Omental fat pad (tissue), 4 donors: ENCODE data around the gene PXDN. TPM values are rescaled to one million over a fixed set of nuclear protein-coding genes. Genes with fewer than 3 reads are reported as not detected.

Experiments used
- ATAC-seq: fragments of 150-250 bp; one replicate; pipeline ENCODE4 v1.9.1; 2016; ENCODE audit warnings: mild to moderate bottlenecking, moderate library complexity; ENCODE audit not compliant: low FRiP score
- DNase-seq: peaks from one replicate; pipeline ENCODE4 v3.0.0-alpha.2; 2019; ENCODE audit warnings: low spot score
- total RNA-seq, 4 donors: library from RNA; depleted of rRNA; stranded (reverse); fragments of >200 nt; gene quantifications; one replicate each; pipeline ENCODE4 v1.1.0, GENCODE V29; 2016
- TF ChIP-seq, protein P1 (sequence below), 3 donors: fragments of 450-650 bp; IDR thresholded peaks; one replicate each; pipeline ENCODE4 v1.5.1; 2016 to 2017; ENCODE audit warnings: antibody characterized with exemption in 3 of 3, mild to moderate bottlenecking in 3 of 3, moderate library complexity in 2 of 3

Gene PXDN
- total RNA-seq, 4 donors from 2014 or later = 81.2 to 228 (median 112) TPM

DNA sequence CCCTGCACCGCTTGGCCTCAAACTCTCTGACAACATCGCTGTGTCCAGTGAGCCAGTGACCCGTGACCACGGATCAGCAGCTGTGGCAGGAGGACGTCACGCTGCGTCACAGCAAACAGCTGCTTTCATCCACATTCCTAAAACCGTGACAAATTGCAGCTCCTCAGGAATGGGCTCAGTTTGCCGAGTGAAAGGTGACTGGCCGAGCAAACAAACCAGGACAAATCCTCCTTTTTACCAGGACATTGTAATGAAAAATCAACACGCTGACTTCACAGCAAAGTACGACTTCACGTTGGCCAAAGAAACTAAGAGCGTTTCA, 57.6 kb downstream of the PXDN start:
- DNase-seq = no peak
- TF ChIP-seq, protein P1, sequence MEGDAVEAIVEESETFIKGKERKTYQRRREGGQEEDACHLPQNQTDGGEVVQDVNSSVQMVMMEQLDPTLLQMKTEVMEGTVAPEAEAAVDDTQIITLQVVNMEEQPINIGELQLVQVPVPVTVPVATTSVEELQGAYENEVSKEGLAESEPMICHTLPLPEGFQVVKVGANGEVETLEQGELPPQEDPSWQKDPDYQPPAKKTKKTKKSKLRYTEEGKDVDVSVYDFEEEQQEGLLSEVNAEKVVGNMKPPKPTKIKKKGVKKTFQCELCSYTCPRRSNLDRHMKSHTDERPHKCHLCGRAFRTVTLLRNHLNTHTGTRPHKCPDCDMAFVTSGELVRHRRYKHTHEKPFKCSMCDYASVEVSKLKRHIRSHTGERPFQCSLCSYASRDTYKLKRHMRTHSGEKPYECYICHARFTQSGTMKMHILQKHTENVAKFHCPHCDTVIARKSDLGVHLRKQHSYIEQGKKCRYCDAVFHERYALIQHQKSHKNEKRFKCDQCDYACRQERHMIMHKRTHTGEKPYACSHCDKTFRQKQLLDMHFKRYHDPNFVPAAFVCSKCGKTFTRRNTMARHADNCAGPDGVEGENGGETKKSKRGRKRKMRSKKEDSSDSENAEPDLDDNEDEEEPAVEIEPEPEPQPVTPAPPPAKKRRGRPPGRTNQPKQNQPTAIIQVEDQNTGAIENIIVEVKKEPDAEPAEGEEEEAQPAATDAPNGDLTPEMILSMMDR (IDR thresholded peaks at IDR 0.05) = no peak
- peak; percentile 19 for ATAC-seq

DNA sequence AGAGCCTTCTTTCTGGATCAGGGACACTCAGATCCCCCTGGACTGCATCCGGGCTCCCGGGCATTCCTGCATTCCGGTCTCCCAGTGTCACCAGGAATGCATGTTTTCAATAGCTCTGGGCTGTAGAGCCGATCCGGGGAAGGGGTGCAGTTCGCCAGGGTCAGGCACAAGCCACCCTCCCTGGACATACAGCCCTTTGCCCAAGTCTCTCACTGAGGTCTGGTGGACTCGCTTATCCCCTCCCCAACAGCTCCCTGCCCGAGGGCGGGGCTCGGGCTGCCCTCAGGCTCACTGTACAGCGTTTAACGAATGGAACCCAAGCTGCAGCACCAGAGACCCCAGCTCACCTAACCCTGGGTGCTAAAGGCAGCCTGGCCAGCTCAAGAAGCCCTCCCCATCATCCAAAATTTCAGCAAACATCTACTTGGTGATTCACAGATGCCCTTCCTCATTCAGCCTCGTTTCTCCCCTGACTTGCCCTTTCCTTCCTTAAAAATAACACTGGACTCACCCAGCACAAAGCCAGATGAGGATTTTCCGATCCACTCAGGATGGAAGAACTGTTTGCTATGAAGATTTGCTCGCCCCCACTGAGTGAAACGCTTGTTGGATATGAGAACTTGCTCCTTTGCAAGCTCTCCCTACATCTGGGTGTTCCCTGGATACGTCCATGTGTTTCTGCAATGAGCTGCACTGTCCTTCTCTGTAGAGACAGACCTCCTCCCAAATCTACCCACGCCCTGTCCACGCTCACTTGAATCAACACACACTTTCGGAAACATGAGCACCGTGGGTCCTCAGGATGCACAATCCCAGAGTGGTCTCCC, 58.1 kb downstream of the PXDN start:
- no peak for DNase-seq
- ATAC-seq = no peak

DNA sequence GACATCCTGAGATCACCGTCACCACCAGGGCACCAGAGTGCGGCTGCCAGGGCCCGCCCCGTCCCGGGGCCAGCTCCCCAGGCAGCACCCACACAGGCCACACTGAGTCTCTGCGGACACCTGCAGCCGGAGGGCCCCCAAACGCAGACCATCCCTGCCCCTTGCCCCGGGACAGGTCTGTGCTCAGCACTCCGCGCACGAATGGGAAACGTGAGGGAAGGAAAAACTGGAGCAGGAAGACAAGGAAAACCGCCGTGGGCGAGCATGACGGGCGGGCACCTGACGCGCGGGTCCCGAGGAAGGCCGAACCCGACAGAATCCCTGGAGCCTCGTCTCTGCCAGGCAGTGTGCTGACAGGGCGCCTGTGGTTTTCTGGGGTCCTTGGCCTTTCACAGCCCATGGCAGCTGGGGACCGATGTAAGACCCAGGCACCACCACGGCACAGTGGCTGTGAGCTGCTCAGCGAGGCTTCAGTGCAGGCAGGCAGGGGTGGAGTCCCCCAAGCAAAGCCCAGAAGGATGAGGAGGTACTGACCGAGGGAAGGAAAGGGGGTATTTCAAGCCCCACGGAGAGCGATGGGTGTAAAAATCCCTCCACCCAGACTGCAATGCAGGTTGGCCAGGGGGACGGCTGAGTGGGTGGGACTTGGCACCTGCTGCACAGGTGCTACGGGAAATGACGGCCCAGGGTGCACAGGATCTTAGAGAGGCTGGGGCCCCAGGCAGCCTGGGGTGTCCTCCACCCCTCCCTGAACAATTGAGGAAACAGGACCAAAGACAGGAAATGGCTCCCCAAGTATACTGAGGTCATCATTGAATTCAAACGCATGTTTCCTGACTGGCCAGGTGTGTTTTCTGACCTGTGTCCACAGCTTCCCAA, 59.0 kb downstream of the PXDN start:
- no peak for DNase-seq
- no peak for ATAC-seq
- TF ChIP-seq, protein P1 (IDR thresholded peaks at IDR 0.05) = no peak

More for the DNA sequence above, 58.1 kb downstream of the PXDN start:
- TF ChIP-seq, protein P1 (IDR thresholded peaks at IDR 0.05) = no peak

DNA sequence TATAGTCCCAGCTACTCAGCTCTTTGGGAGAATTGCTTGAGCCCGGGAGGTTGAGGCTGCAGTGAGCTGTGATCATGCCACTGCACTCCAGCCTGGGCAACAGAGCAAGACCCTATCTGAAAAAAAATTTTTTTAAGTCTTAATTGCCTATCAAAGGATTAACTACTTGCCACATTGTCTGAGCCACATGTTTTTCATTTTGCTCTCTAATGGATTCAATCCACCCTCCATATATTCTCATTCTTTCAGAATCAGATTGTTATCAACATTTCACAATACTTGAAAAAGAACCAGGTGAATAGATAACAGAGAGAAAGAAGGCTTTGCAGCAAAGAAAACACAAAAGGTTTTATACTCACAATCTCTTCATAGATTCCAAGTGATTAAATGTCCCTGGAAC, 61.0 kb downstream of the PXDN start:
- TF ChIP-seq, protein P1 (IDR thresholded peaks at IDR 0.05) = no peak
- DNase-seq (no peak), ATAC-seq (no peak)

DNA sequence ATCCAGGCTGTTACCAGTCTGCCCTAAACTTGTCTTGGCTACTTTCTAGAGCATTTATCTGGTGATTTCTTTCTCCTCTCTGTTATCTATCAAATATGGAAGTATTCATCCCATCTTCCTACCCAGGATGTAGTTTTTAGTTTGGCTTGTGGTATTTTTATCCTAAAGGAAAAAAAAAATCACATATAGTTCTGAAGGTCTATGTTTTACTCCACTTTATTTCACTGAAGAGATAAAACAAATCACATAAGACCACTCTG, 62.2 kb downstream of the PXDN start:
- DNase-seq = no peak
- no peak for ATAC-seq
- TF ChIP-seq, protein P1 (IDR thresholded peaks at IDR 0.05) = no peak

DNA sequence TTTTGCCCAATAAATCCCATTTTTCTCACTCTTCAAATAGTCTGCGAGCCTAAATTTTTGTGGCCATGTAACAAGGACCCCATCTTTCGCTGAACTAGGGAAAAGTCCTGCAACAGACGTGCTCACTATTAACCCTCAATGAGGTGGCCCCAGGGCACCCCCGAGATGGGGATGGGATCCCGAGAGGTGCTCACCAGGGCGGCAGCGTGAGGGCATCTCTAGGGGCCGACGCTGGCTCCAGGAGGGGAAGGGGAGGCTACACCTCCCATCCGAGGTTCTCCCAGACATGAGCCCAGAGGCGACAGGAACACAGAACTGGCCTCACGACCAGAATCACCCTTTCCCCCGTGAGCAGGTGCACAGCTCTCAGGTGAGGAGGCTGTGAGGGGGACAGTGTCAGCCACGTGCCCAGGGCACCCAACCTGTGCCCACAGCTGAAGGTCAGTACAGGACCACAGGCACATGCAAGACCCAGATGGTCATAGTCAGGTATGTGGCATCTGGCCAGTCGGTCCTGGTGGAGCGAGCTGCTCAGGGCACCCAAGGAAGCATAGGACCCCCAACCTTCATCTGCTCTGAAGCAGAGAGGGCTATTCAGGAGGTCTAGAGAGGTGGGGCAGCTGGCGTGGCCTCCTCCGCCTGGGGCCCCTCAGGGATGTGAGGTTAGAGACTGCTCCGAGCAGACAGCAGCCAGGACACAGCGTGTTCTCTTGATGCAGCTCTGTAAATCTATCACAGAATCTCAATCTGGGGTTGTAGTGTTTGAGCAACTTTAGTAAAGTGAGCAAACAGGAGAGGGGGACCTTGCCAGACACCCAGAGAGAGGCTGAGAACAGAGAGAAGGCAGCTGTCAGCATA, 62.8 kb downstream of the PXDN start:
- ATAC-seq (no peak), DNase-seq (no peak)
- TF ChIP-seq, protein P1 (IDR thresholded peaks at IDR 0.05) = no peak
